Natural killer cell (primary cell): Measurements from ENCODE around the gene ZFHX3. TPM values are rescaled to one million over a fixed set of nuclear protein-coding genes. Genes with fewer than 3 reads are reported as not detected.

Experiments
- ATAC-seq, 3 donors: fragments of 150-1000 bp in 2 of 3; fragments of 200-7000 bp in 1 of 3; cut with Tn5 transposase; 1 replicate in 1 of 3; 2 replicates in 2 of 3; pipeline ENCODE4 v1.10.0; 2021; ENCODE audit warnings: mild to moderate bottlenecking in 2 of 3, moderate library complexity in 2 of 3
- DNase-seq, 2 donors: peaks; one replicate each; pipeline versions ENCODE4 v3.0.0 to v3.0.0-alpha.2; 2013 to 2021; ENCODE audit warnings: mixed read lengths in 1 of 2
- H3K27ac ChIP-seq: one replicate; pipeline ENCODE4 v1.5.1; 2013; ENCODE audit warnings: mild to moderate bottlenecking, low read length
- H3K27me3 ChIP-seq: one replicate; pipeline ENCODE4 v1.6.1; 2013; ENCODE audit warnings: low read length; ENCODE audit not compliant: control insufficient read depth, insufficient read depth
- H3K36me3 ChIP-seq: one replicate; pipeline ENCODE4 v1.6.1; 2013; ENCODE audit warnings: low read length; ENCODE audit not compliant: control insufficient read depth, insufficient read depth
- H3K4me1 ChIP-seq: one replicate; pipeline ENCODE4 v1.6.1; 2013; ENCODE audit warnings: low read length; ENCODE audit not compliant: control insufficient read depth, insufficient read depth
- H3K4me3 ChIP-seq: one replicate; pipeline ENCODE4 v1.5.1; 2013; ENCODE audit warnings: low read length
- H3K9me3 ChIP-seq: one replicate; pipeline ENCODE4 v1.6.1; 2013; ENCODE audit warnings: low read length; ENCODE audit not compliant: control insufficient read depth, insufficient read depth
- H3K27ac Mint-ChIP-seq, 2 donors: one replicate each; pipeline ENCODE4 v1.8.0; 2022; ENCODE audit warnings: mild to moderate bottlenecking in 2 of 2, mixed read lengths in 2 of 2, moderate library complexity in 1 of 2
- H3K27me3 Mint-ChIP-seq, 2 donors: one replicate each; pipeline ENCODE4 v1.8.0; 2022; ENCODE audit warnings: low read depth in 2 of 2, mixed read lengths in 2 of 2
- H3K36me3 Mint-ChIP-seq: one replicate; pipeline ENCODE4 v1.8.0; 2022; ENCODE audit warnings: mixed read lengths
- H3K4me1 Mint-ChIP-seq, 2 donors: one replicate each; pipeline ENCODE4 v1.8.0; 2022; ENCODE audit warnings: mixed read lengths in 2 of 2
- H3K4me3 Mint-ChIP-seq: one replicate; pipeline ENCODE4 v1.8.0; 2022; ENCODE audit warnings: mild to moderate bottlenecking, moderate library complexity, mixed read lengths
- H3K9me3 Mint-ChIP-seq, 2 donors: one replicate each; pipeline ENCODE4 v1.8.0; 2022; ENCODE audit warnings: mixed read lengths in 2 of 2
- CTCF ChIP-seq: fragments of 200-600 bp; IDR thresholded peaks from one replicate; pipeline ENCODE4 v1.8.0; 2022; ENCODE audit warnings: antibody characterized with exemption
- WGBS: methylation state at CpG from one replicate; pipeline ENCODE4 v1.1.7; 2013; ENCODE audit warnings: missing lambda C conversion rate; ENCODE audit not compliant: insufficient coverage; 5-methylcytosine and 5-hydroxymethylcytosine counted together
- intact Hi-C: fragments of 100-400 bp; cut with micrococcal nuclease; formaldehyde crosslinking; loops from one replicate; pipeline ENCODE4 v1.14.2; 2022
- total RNA-seq, 4 donors: library from RNA; stranded (reverse); fragments of 120-200 nt in 1 of 4; gene quantifications; one replicate each; pipeline versions ENCODE4 v1.2.3 to v1.2.4, GENCODE V29; 2013 to 2022

The ZFHX3 gene
- total RNA-seq, 3 donors from 2014 or later (not counting 1 experiment from before 2014, with no cell fraction given): 5.8 to 7.8 (median 7.5) TPM

- intact Hi-C loops: no loop called here
- no peaks in the 10 kb centered on the region for H3K27me3 Mint-ChIP-seq
Observed at GRCh38 chr16:72921106-72921505, 126.8 kb downstream of the ZFHX3 start.

GRCh38 chr16:72917051-72917450, 130.9 kb downstream of the ZFHX3 start:
- ATAC-seq (no peak), DNase-seq (no peak)
- H3K27me3 ChIP-seq: no peaks in the 10 kb centered on the region
- H3K27ac ChIP-seq: no peak overlapping the region
- no peaks in the 10 kb centered on the region for H3K27me3 Mint-ChIP-seq
- no peak overlapping the region for H3K4me3 ChIP-seq
- no peak overlapping the region for H3K4me3 Mint-ChIP-seq
- H3K36me3 Mint-ChIP-seq: no peaks in the 10 kb centered on the region
- peaks cover 19% of the 10 kb centered on the region for H3K4me1 ChIP-seq
- no peaks in the 10 kb centered on the region for H3K9me3 Mint-ChIP-seq
- intact Hi-C loops: no loop called here
- 91% methylated on average over 5 of the region's 7 CpGs for WGBS
- no peaks in the 10 kb centered on the region for H3K9me3 ChIP-seq
- peaks cover 13 to 14% of the 10 kb centered on the region in 2 donors for H3K4me1 Mint-ChIP-seq
- TF ChIP-seq CTCF: no peak
- H3K27ac Mint-ChIP-seq: no peak overlapping the region
- H3K36me3 ChIP-seq: no peaks in the 10 kb centered on the region

More at GRCh38 chr16:72921106-72921505, 126.8 kb downstream of the ZFHX3 start:
- H3K4me3 Mint-ChIP-seq: peak overlapping the region; percentile 82
- Histone ChIP-seq H3K4me3 (no peak overlapping the region), H3K27me3 (no peaks in the 10 kb centered on the region), H3K27ac (no peak overlapping the region), H3K4me1 (peaks cover 19% of the 10 kb centered on the region), H3K36me3 (no peaks in the 10 kb centered on the region), H3K9me3 (no peaks in the 10 kb centered on the region)
- WGBS: 45% methylated on average over 13 of the region's 13 CpGs
- no peaks in the 10 kb centered on the region for H3K36me3 Mint-ChIP-seq
- ATAC-seq: peak in 1 of 3 donors; percentile 69
- H3K27ac Mint-ChIP-seq: peak overlapping the region; percentile 47 to 81
- TF ChIP-seq CTCF: no peak
- H3K9me3 Mint-ChIP-seq: no peaks in the 10 kb centered on the region
- DNase-seq: peak in 1 of 2 donors; percentile 4
- peaks cover 20 to 22% of the 10 kb centered on the region in 2 donors for H3K4me1 Mint-ChIP-seq

- WGBS: 93% methylated on average over 10 of the region's 10 CpGs
- peaks cover 2% of the 10 kb centered on the region for H3K4me1 ChIP-seq
- H3K9me3 ChIP-seq: no peaks in the 10 kb centered on the region
- DNase-seq (no peak), ATAC-seq (no peak)
- H3K36me3 Mint-ChIP-seq: no peaks in the 10 kb centered on the region
- no peak overlapping the region for H3K27ac Mint-ChIP-seq
- H3K27me3 Mint-ChIP-seq: no peaks in the 10 kb centered on the region
- TF ChIP-seq CTCF: no peak
- no peaks in the 10 kb centered on the region for H3K36me3 ChIP-seq
- H3K4me3 ChIP-seq: no peak overlapping the region
- H3K27me3 ChIP-seq: no peaks in the 10 kb centered on the region
- no peak overlapping the region for H3K4me3 Mint-ChIP-seq
- H3K27ac ChIP-seq: no peak overlapping the region
- intact Hi-C loops: no loop called here
- H3K4me1 Mint-ChIP-seq: peaks cover 0 to 5% of the 10 kb centered on the region in 2 donors
- no peaks in the 10 kb centered on the region for H3K9me3 Mint-ChIP-seq
Observed at GRCh38 chr16:72915331-72915730, 132.6 kb downstream of the ZFHX3 start.

GRCh38 chr16:72913551-72913950, 134.4 kb downstream of the ZFHX3 start:
- ATAC-seq (no peak), DNase-seq (no peak)
- Mint-ChIP-seq H3K4me3 (no peak overlapping the region), H3K9me3 (no peaks in the 10 kb centered on the region), H3K27me3 (no peaks in the 10 kb centered on the region), H3K27ac (no peak overlapping the region), H3K4me1 (no peaks in the 10 kb centered on the region), H3K36me3 (no peaks in the 10 kb centered on the region)
- Histone ChIP-seq H3K9me3 (no peaks in the 10 kb centered on the region), H3K36me3 (no peaks in the 10 kb centered on the region), H3K4me1 (no peaks in the 10 kb centered on the region), H3K27me3 (no peaks in the 10 kb centered on the region), H3K27ac (no peak overlapping the region), H3K4me3 (no peak overlapping the region)
- intact Hi-C loops: no loop called here
- TF ChIP-seq CTCF: no peak
- 100% methylated on average over 2 of the region's 3 CpGs for WGBS
